ENCODE data around the gene HOGA1. TPM values are rescaled to one million over a fixed set of nuclear protein-coding genes. Genes with fewer than 3 reads are reported as not detected.
A peak's percentile ranks its signal among the peaks of the same experiment; 100 is the strongest.

Gene HOGA1
- total and polyA plus RNA-seq, 5 experiments from 2014 or later: not detected

GRCh38 chr10:97659589-97659988 is 75.4 kb downstream of the HOGA1 start:
- POLR2A ChIA-PET: no interaction called here
- H3K4me3 Mint-ChIP-seq: no peak overlapping the region
- peaks cover 0 to 2% (median under 1%) of the 10 kb centered on the region in 4 donors for H3K4me1 Mint-ChIP-seq
- ATAC-seq: no peak
- H3K9me3 Mint-ChIP-seq: no peaks in the 10 kb centered on the region
- no peak for DNase-seq
- peak overlapping the region in 1 of 10 donors; percentile 33 for H3K27ac Mint-ChIP-seq
- no peaks in the 10 kb centered on the region for H3K27me3 Mint-ChIP-seq
- peaks cover 0 to 78% (median 21%) of the 10 kb centered on the region in 3 donors for H3K36me3 Mint-ChIP-seq

Other genes starting within 250 kb of the HOGA1 start
- 10 to 100 TPM; 29.0 to 30.6 TPM for gene FRAT2, start 249.7 kb upstream of the HOGA1 start, total RNA-seq
- 10 to 100 TPM in 2 of 3 donors, 1 to 10 TPM in 1; 9.3 to 27.4 (median 23.6) TPM for gene FRAT2, start 249.7 kb upstream of the HOGA1 start, polyA plus RNA-seq
- gene RRP12, start 183.0 kb upstream of the HOGA1 start, total RNA-seq: 10 to 100 TPM; 25.5 to 27.2 TPM
- 10 to 100 TPM in 1 of 3 donors, 1 to 10 TPM in 2; 8.0 to 17.3 (median 8.3) TPM for gene RRP12, start 183.0 kb upstream of the HOGA1 start, polyA plus RNA-seq
- 10 to 100 TPM; 69.6 to 72.4 TPM for gene PGAM1, start 158.2 kb upstream of the HOGA1 start, total RNA-seq
- gene PGAM1, start 158.2 kb upstream of the HOGA1 start, polyA plus RNA-seq: 100 to 1,000 TPM; 191 to 222 (median 193) TPM
- 10 to 100 TPM; 46.9 to 50.6 TPM for gene EXOSC1, start 138.4 kb upstream of the HOGA1 start, total RNA-seq
- 10 to 100 TPM; 67.4 to 87.0 (median 77.1) TPM for gene EXOSC1, start 138.4 kb upstream of the HOGA1 start, polyA plus RNA-seq
- 10 to 100 TPM; 28.1 to 29.3 TPM for gene ZDHHC16, start 138.2 kb upstream of the HOGA1 start, total RNA-seq
- gene ZDHHC16, start 138.2 kb upstream of the HOGA1 start, polyA plus RNA-seq: 10 to 100 TPM; 20.0 to 31.4 (median 25.3) TPM
- gene MMS19, start 86.0 kb upstream of the HOGA1 start, total RNA-seq: 100 to 1,000 TPM; 106 to 111 TPM
- gene MMS19, start 86.0 kb upstream of the HOGA1 start, polyA plus RNA-seq: 10 to 100 TPM; 31.2 to 37.3 (median 32.4) TPM
- 1 to 10 TPM; 1.6 to 2.7 TPM for gene UBTD1, start 85.5 kb upstream of the HOGA1 start, total RNA-seq
- gene UBTD1, start 85.5 kb upstream of the HOGA1 start, polyA plus RNA-seq: 1 to 10 TPM; 1.2 to 2.5 (median 1.3) TPM
- not detected for gene ANKRD2, start 11.6 kb upstream of the HOGA1 start, total RNA-seq
- gene ANKRD2, start 11.6 kb upstream of the HOGA1 start, polyA plus RNA-seq: not detected
- not detected for gene C10orf62, start 5.3 kb downstream of the HOGA1 start, total RNA-seq
- gene C10orf62, start 5.3 kb downstream of the HOGA1 start, polyA plus RNA-seq: not detected
- 1 to 10 TPM; 1.6 to 3.1 TPM for gene MORN4, start 49.1 kb downstream of the HOGA1 start, total RNA-seq
- gene MORN4, start 49.1 kb downstream of the HOGA1 start, polyA plus RNA-seq: 1 to 10 TPM; 1.9 to 6.2 (median 4.6) TPM
- 1 to 10 TPM; 8.8 to 9.4 TPM for gene PI4K2A, start 56.3 kb downstream of the HOGA1 start, total RNA-seq
- 1 to 10 TPM; 6.5 to 8.9 (median 8.3) TPM for gene PI4K2A, start 56.3 kb downstream of the HOGA1 start, polyA plus RNA-seq
- 1 to 10 TPM; 2.9 to 3.1 TPM for gene AVPI1, start 102.9 kb downstream of the HOGA1 start, total RNA-seq
- 1 to 10 TPM; 2.2 to 3.8 (median 3.2) TPM for gene AVPI1, start 102.9 kb downstream of the HOGA1 start, polyA plus RNA-seq
- gene MARVELD1, start 129.3 kb downstream of the HOGA1 start, total RNA-seq: 1 to 10 TPM; 1.1 to 2.0 TPM
- gene MARVELD1, start 129.3 kb downstream of the HOGA1 start, polyA plus RNA-seq: under 1 TPM; 0.06 to 0.30 (median 0.27) TPM
- gene ZFYVE27, start 152.7 kb downstream of the HOGA1 start, total RNA-seq: 10 to 100 TPM; 60.7 to 64.4 TPM
- 10 to 100 TPM; 29.1 to 37.9 (median 34.1) TPM for gene ZFYVE27, start 152.7 kb downstream of the HOGA1 start, polyA plus RNA-seq
- 10 to 100 TPM; 13.6 to 14.4 TPM for gene SFRP5, start 187.6 kb downstream of the HOGA1 start, total RNA-seq
- gene SFRP5, start 187.6 kb downstream of the HOGA1 start, polyA plus RNA-seq: 10 to 100 TPM; 12.3 to 39.5 (median 20.1) TPM